ENCODE data around the gene AMBN. TPM values are rescaled to one million over a fixed set of nuclear protein-coding genes. Genes with fewer than 3 reads are reported as not detected.

Gene AMBN
- total RNA-seq, 1 experiment from 2014 or later = 0.27 TPM

GRCh38 chr4:70629469-70630090, 37.5 kb downstream of the AMBN start:
- no peaks in the 10 kb centered on the region for H3K36me3 ChIP-seq (ENCODE audit: control insufficient read depth, insufficient read depth, low read length)
- H3K27me3 Mint-ChIP-seq (ENCODE audit: insufficient read depth, unreplicated experiment) = no peaks in the 10 kb centered on the region
- no peak for DNase-seq
- H3K4me3 Mint-ChIP-seq (ENCODE audit: unreplicated experiment) = no peak overlapping the region
- ChIA-PET POLR2A (no interaction called here), CTCF (no interaction called here)
- H3K36me3 Mint-ChIP-seq (ENCODE audit: insufficient read depth, unreplicated experiment) = no peaks in the 10 kb centered on the region
- no TSS peak for BruUV-seq (replicated peaks)
- H3K9me3 Mint-ChIP-seq (ENCODE audit: unreplicated experiment) = no peaks in the 10 kb centered on the region
- intact Hi-C loops (cut with micrococcal nuclease; ENCODE audit: unreplicated experiment) = no loop called here
- no peak for TF ChIP-seq CTCF (IDR thresholded peaks at IDR 0.05; ENCODE audit: insufficient read depth in 1 of 2, low read depth in 1 of 2, low read length in 1 of 2, severe bottlenecking in 1 of 2, unreplicated experiment in 1 of 2)
- no peaks in the 10 kb centered on the region for H3K9me3 ChIP-seq
- H3K27ac Mint-ChIP-seq (ENCODE audit: unreplicated experiment) = no peak overlapping the region
- H3K27me3 ChIP-seq (replicated peaks; ENCODE audit: control insufficient read depth, insufficient read depth, low read length) = no peaks in the 10 kb centered on the region
- H3K4me1 Mint-ChIP-seq (ENCODE audit: low read depth, unreplicated experiment) = no peaks in the 10 kb centered on the region
- no peak overlapping the region for H3K4me3 ChIP-seq (ENCODE audit: low read depth, low read length)
- peaks cover 4% of the 10 kb centered on the region; the same call in 1 of the 2 replicates for H3K4me1 ChIP-seq

- intact Hi-C loops (cut with micrococcal nuclease; ENCODE audit: unreplicated experiment) = no loop called here
- no peak for DNase-seq
- BruUV-seq (replicated peaks) = no TSS peak
- Mint-ChIP-seq H3K4me1 (ENCODE audit: low read depth, unreplicated experiment) (no peaks in the 10 kb centered on the region), H3K4me3 (ENCODE audit: unreplicated experiment) (no peak overlapping the region), H3K27me3 (ENCODE audit: insufficient read depth, unreplicated experiment) (no peaks in the 10 kb centered on the region), H3K36me3 (ENCODE audit: insufficient read depth, unreplicated experiment) (no peaks in the 10 kb centered on the region), H3K27ac (ENCODE audit: unreplicated experiment) (no peak overlapping the region), H3K9me3 (ENCODE audit: unreplicated experiment) (no peaks in the 10 kb centered on the region)
- H3K27me3 ChIP-seq (replicated peaks; ENCODE audit: control insufficient read depth, insufficient read depth, low read length) = no peaks in the 10 kb centered on the region
- H3K36me3 ChIP-seq (ENCODE audit: control insufficient read depth, insufficient read depth, low read length) = no peaks in the 10 kb centered on the region
- CTCF ChIA-PET = no interaction called here
- no peak for TF ChIP-seq CTCF (IDR thresholded peaks at IDR 0.05; ENCODE audit: insufficient read depth in 1 of 2, low read depth in 1 of 2, low read length in 1 of 2, severe bottlenecking in 1 of 2, unreplicated experiment in 1 of 2)
- POLR2A ChIA-PET = no interaction called here
- H3K4me1 ChIP-seq = peaks cover 4% of the 10 kb centered on the region; the same call in 1 of the 2 replicates
- H3K9me3 ChIP-seq = no peaks in the 10 kb centered on the region
- no peak overlapping the region for H3K4me3 ChIP-seq (ENCODE audit: low read depth, low read length)
Observed at GRCh38 chr4:70630162-70630561, 38.1 kb downstream of the AMBN start.

GRCh38 chr4:70632028-70632427, 40.0 kb downstream of the AMBN start:
- H3K4me3 Mint-ChIP-seq (ENCODE audit: unreplicated experiment) = no peak overlapping the region
- Histone ChIP-seq H3K4me1 (peaks cover 4% of the 10 kb centered on the region; the same call in 1 of the 2 replicates), H3K4me3 (ENCODE audit: low read depth, low read length) (no peak overlapping the region), H3K27me3 (replicated peaks; ENCODE audit: control insufficient read depth, insufficient read depth, low read length) (no peaks in the 10 kb centered on the region), H3K36me3 (ENCODE audit: control insufficient read depth, insufficient read depth, low read length) (no peaks in the 10 kb centered on the region), H3K9me3 (no peaks in the 10 kb centered on the region)
- no peaks in the 10 kb centered on the region for H3K27me3 Mint-ChIP-seq (ENCODE audit: insufficient read depth, unreplicated experiment)
- TF ChIP-seq CTCF (IDR thresholded peaks at IDR 0.05; ENCODE audit: insufficient read depth in 1 of 2, low read depth in 1 of 2, low read length in 1 of 2, severe bottlenecking in 1 of 2, unreplicated experiment in 1 of 2) = no peak
- no peaks in the 10 kb centered on the region for H3K9me3 Mint-ChIP-seq (ENCODE audit: unreplicated experiment)
- H3K4me1 Mint-ChIP-seq (ENCODE audit: low read depth, unreplicated experiment) = no peaks in the 10 kb centered on the region
- POLR2A ChIA-PET = no interaction called here
- no peaks in the 10 kb centered on the region for H3K36me3 Mint-ChIP-seq (ENCODE audit: insufficient read depth, unreplicated experiment)
- no TSS peak for BruUV-seq (replicated peaks)
- CTCF ChIA-PET = no interaction called here
- DNase-seq = no peak
- intact Hi-C loops (cut with micrococcal nuclease; ENCODE audit: unreplicated experiment) = no loop called here
- no peak overlapping the region for H3K27ac Mint-ChIP-seq (ENCODE audit: unreplicated experiment)

All from Caco-2 (cell line).